Measurements from ENCODE around the gene TMEM63A. TPM values are rescaled to one million over a fixed set of nuclear protein-coding genes. Genes with fewer than 3 reads are reported as not detected.
A peak's percentile ranks its signal among the peaks of the same experiment; 100 is the strongest.
"Not testable (repeated sequence)": the region's sequence is repeated elsewhere in the genome, so short reads cannot be mapped to it uniquely, and the experiment has no call there.

The TMEM63A gene
- total RNA-seq, 1 donor from 2014 or later = 5.1 TPM

- Histone ChIP-seq H4K20me1 (ENCODE audit: low read depth) (peaks cover 30% of the 10 kb centered on the region), H3K4me1 (peaks cover 11% of the 10 kb centered on the region), H3K27ac (no peak overlapping the region), H3K9ac (no peak overlapping the region), H3F3A (ENCODE audit: low read depth) (peaks cover 14% of the 10 kb centered on the region), H3K36me3 (no peaks in the 10 kb centered on the region), H3K79me2 (ENCODE audit: low read depth) (no peaks in the 10 kb centered on the region), H3K27me3 (peaks cover 35% of the 10 kb centered on the region), H3K4me2 (no peak overlapping the region), H2AFZ (replicated peaks) (no peak overlapping the region), H3K4me3 (no peak overlapping the region), H3K9me3 (ENCODE audit: low read depth) (no peaks in the 10 kb centered on the region)
- Mint-ChIP-seq H3K27ac (no peak overlapping the region), H3K4me1 (peaks cover 23% of the 10 kb centered on the region), H3K36me3 (no peaks in the 10 kb centered on the region), H3K9me3 (no peaks in the 10 kb centered on the region), H3K27me3 (ENCODE audit: insufficient read depth, low read depth) (peaks cover 15% of the 10 kb centered on the region), H3K4me3 (peak overlapping the region; percentile 28)
- no peak for TF ChIP-seq EZH2phosphoT487 (IDR thresholded peaks at IDR 0.05)
- TF ChIP-seq, protein P1, sequence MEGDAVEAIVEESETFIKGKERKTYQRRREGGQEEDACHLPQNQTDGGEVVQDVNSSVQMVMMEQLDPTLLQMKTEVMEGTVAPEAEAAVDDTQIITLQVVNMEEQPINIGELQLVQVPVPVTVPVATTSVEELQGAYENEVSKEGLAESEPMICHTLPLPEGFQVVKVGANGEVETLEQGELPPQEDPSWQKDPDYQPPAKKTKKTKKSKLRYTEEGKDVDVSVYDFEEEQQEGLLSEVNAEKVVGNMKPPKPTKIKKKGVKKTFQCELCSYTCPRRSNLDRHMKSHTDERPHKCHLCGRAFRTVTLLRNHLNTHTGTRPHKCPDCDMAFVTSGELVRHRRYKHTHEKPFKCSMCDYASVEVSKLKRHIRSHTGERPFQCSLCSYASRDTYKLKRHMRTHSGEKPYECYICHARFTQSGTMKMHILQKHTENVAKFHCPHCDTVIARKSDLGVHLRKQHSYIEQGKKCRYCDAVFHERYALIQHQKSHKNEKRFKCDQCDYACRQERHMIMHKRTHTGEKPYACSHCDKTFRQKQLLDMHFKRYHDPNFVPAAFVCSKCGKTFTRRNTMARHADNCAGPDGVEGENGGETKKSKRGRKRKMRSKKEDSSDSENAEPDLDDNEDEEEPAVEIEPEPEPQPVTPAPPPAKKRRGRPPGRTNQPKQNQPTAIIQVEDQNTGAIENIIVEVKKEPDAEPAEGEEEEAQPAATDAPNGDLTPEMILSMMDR (IDR thresholded peaks at IDR 0.05) = no peak
- no peak for DNase-seq (ENCODE audit: low spot score)
Measured at GRCh38 chr1:225808136-225808535, 74.0 kb downstream of the TMEM63A start.

- not testable (repeated sequence) for H3K4me3 ChIP-seq; DNase-seq (ENCODE audit: low spot score); H3K27ac ChIP-seq; H3K27ac Mint-ChIP-seq; H3K36me3 ChIP-seq; H3K4me1 ChIP-seq; H3K79me2 ChIP-seq (ENCODE audit: low read depth); H3K36me3 Mint-ChIP-seq; H3K4me3 Mint-ChIP-seq; H3K9ac ChIP-seq; H3K4me2 ChIP-seq; H3K9me3 Mint-ChIP-seq; H3K9me3 ChIP-seq (ENCODE audit: low read depth); H2AFZ ChIP-seq (replicated peaks)
- H3K27me3 Mint-ChIP-seq (ENCODE audit: insufficient read depth, low read depth) = peaks cover 11% of the 10 kb centered on the region
- Histone ChIP-seq H4K20me1 (ENCODE audit: low read depth) (peaks cover 21% of the 10 kb centered on the region), H3F3A (ENCODE audit: low read depth) (peaks cover 13% of the 10 kb centered on the region), H3K27me3 (peaks cover 30% of the 10 kb centered on the region)
- peaks cover 19% of the 10 kb centered on the region for H3K4me1 Mint-ChIP-seq
Measured at GRCh38 chr1:225806736-225807135, 75.4 kb downstream of the TMEM63A start.

- H3K9me3 Mint-ChIP-seq = no peaks in the 10 kb centered on the region
- peaks cover 11% of the 10 kb centered on the region for H3K27me3 Mint-ChIP-seq (ENCODE audit: insufficient read depth, low read depth)
- no peaks in the 10 kb centered on the region for H3K79me2 ChIP-seq (ENCODE audit: low read depth)
- no peak overlapping the region for H3K27ac Mint-ChIP-seq
- no peaks in the 10 kb centered on the region for H3K9me3 ChIP-seq (ENCODE audit: low read depth)
- DNase-seq (ENCODE audit: low spot score) = no peak
- H3K9ac ChIP-seq = no peak overlapping the region
- peaks cover 2% of the 10 kb centered on the region for H3K36me3 Mint-ChIP-seq
- TF ChIP-seq EZH2phosphoT487 (IDR thresholded peaks at IDR 0.05) (no peak), EZH2 (IDR thresholded peaks at IDR 0.05) (no peak)
- TF ChIP-seq, protein P1 (IDR thresholded peaks at IDR 0.05) = no peak
- H3F3A ChIP-seq (ENCODE audit: low read depth) = peaks cover 13% of the 10 kb centered on the region
- no peak overlapping the region for H3K4me3 ChIP-seq
- H2AFZ ChIP-seq (replicated peaks) = no peak overlapping the region
- peaks cover 17% of the 10 kb centered on the region for H4K20me1 ChIP-seq (ENCODE audit: low read depth)
- H3K4me2 ChIP-seq = no peak overlapping the region
- peaks cover 14% of the 10 kb centered on the region for H3K4me1 Mint-ChIP-seq
- H3K36me3 ChIP-seq = no peaks in the 10 kb centered on the region
- no peak overlapping the region for H3K4me3 Mint-ChIP-seq
- H3K4me1 ChIP-seq = peaks cover 7% of the 10 kb centered on the region
- H3K27ac ChIP-seq = no peak overlapping the region
- peaks cover 25% of the 10 kb centered on the region for H3K27me3 ChIP-seq
Measured at GRCh38 chr1:225806249-225806648, 75.9 kb downstream of the TMEM63A start.

DNA sequence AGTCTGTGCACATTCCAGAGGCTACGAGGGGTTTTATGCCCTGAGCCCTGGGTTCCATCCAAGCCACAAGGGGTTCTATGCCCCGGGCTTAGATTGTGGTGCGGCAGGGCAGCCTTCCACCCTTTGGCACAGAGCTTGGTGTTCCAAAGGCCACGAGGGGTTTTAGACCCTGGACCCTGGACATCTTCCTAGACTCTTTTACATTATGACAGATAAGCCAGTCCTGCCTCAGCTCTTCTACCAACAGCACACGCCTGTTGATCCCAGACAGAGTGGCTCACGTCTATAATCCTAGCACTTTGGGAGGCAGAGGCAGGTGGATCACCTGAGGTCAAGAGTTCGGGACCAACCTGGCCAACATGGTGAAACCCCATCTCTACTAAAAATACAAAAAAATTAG lies 81.0 kb downstream of the TMEM63A start:
- H2AFZ ChIP-seq (replicated peaks); H3K27ac Mint-ChIP-seq; H3K36me3 ChIP-seq; H3K4me2 ChIP-seq; H3K27me3 ChIP-seq; H3K4me1 Mint-ChIP-seq; H3F3A ChIP-seq (ENCODE audit: low read depth); H3K79me2 ChIP-seq (ENCODE audit: low read depth); DNase-seq (ENCODE audit: low spot score); H3K4me3 Mint-ChIP-seq; H4K20me1 ChIP-seq (ENCODE audit: low read depth); H3K27ac ChIP-seq; H3K9me3 ChIP-seq (ENCODE audit: low read depth); H3K9me3 Mint-ChIP-seq; H3K9ac ChIP-seq; H3K4me1 ChIP-seq; H3K4me3 ChIP-seq; H3K27me3 Mint-ChIP-seq (ENCODE audit: insufficient read depth, low read depth): not testable (repeated sequence)
- H3K36me3 Mint-ChIP-seq = peaks cover 26% of the 10 kb centered on the region

DNA sequence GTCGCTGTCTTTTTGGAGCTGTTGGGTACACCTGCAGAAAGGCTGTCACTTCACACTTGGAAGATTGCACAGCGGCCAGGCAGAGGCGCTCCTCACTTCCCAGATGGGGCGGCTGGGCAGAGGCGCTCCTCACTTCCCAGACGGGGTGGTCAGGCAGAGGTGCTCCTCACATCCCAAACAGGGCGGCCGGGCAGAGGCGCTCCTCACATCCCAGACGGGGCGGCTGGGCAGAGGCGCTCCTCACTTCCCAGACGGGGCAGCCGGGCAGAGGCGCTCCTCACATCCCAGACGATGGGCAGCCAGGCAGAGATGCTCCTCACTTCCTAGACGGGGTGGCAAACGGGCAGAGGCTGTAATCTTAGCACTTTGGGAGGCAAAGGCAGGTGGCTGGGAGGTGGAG lies 86.1 kb downstream of the TMEM63A start:
- not testable (repeated sequence) for H3K4me1 Mint-ChIP-seq; H3K27ac Mint-ChIP-seq; H3K9ac ChIP-seq; DNase-seq (ENCODE audit: low spot score); H3K27me3 Mint-ChIP-seq (ENCODE audit: insufficient read depth, low read depth); H2AFZ ChIP-seq (replicated peaks); H3K4me3 ChIP-seq; H3K4me1 ChIP-seq; H4K20me1 ChIP-seq (ENCODE audit: low read depth); H3F3A ChIP-seq (ENCODE audit: low read depth); H3K4me2 ChIP-seq; H3K27ac ChIP-seq; H3K36me3 ChIP-seq; H3K4me3 Mint-ChIP-seq; H3K79me2 ChIP-seq (ENCODE audit: low read depth); H3K27me3 ChIP-seq
- peaks cover 64% of the 10 kb centered on the region for H3K36me3 Mint-ChIP-seq
- peaks cover 10% of the 10 kb centered on the region for H3K9me3 ChIP-seq (ENCODE audit: low read depth)
- peaks cover 34% of the 10 kb centered on the region for H3K9me3 Mint-ChIP-seq
